Measurements from ENCODE around the gene PTPRN2. TPM values are rescaled to one million over a fixed set of nuclear protein-coding genes. Genes with fewer than 3 reads are reported as not detected.

Gene PTPRN2
- total RNA-seq (0.51 and 0.62 TPM in 2 replicates), polyA plus RNA-seq (0.78 and 0.88 TPM in 2 replicates), polyA minus RNA-seq (0.36 and 0.51 TPM in 2 replicates), Bru-seq, nascent RNA (percentile 5 among the genes with signal in this experiment), BruChase-seq, experiment 1, labeled RNA remaining after a 6-hour chase (percentile 6 among the genes with signal in this experiment), BruChase-seq, experiment 2, labeled RNA remaining after a 2-hour chase (percentile 6 among the genes with signal in this experiment)
- 0.71 and 0.79 TPM in 2 replicates for polyA plus RNA-seq (2011; cell fraction: cytosol; rRNA removed)
- 0.30 and 0.34 TPM in 2 replicates for polyA plus RNA-seq (2011; cell fraction: nucleus; rRNA removed)
- 0.37 and 0.55 TPM in 2 replicates for polyA plus RNA-seq (2012)
- polyA minus RNA-seq (2011; cell fraction: cytosol; rRNA and poly(A)+ RNA removed): not detected
- polyA minus RNA-seq (2011; cell fraction: nucleus; rRNA and poly(A)+ RNA removed): 0.14 and 0.34 TPM in 2 replicates
- long read RNA-seq, partial matches to known transcripts: 8 of 9 reads
- long read RNA-seq, other reads (novel, unspliced or antisense): 1 of 9 reads

- FAIRE-seq: no peak
- no peaks in the 10 kb centered on the region for H3K36me3 ChIP-seq (ENCODE audit: control insufficient read depth in 2 of 2, extremely low read depth in 1 of 2, insufficient read depth in 2 of 2, low read length in 2 of 2)
- no peak within 1 kb of the TSS for H2AFZ ChIP-seq (ENCODE audit: low read depth, low read length)
- peak within 1 kb of the TSS in 2 of 3 experiments; percentile 9 to 30 for H3K4me3 ChIP-seq (replicated peaks in 1 of 3; ENCODE audit: insufficient read depth in 1 of 3, low read depth in 1 of 3, low read length in 3 of 3)
- H3K79me2 ChIP-seq (ENCODE audit: control insufficient read depth, insufficient read depth, low read length): no peaks in the 10 kb centered on the region
- CTCF ChIA-PET: no interaction called here
- no peaks in the 10 kb centered on the region for H3K9me3 ChIP-seq (replicated peaks; ENCODE audit: control insufficient read depth, insufficient read depth, low read length)
- peaks cover 10 to 22% of the 10 kb centered on the region in 2 experiments for H3K27me3 ChIP-seq (ENCODE audit: control insufficient read depth in 2 of 2, insufficient read depth in 2 of 2, low read length in 2 of 2)
- H3K9me1 ChIP-seq (replicated peaks; ENCODE audit: control insufficient read depth, extremely low read depth, insufficient read depth, low read length): no peaks in the 10 kb centered on the region
- dilution Hi-C loops (cut with MboI; ENCODE audit: extremely low pct_ligation_motif_present, low sequenced_read_pairs) (no loop called here), intact Hi-C loops (cut with micrococcal nuclease) (no loop called here)
- H3K4me1 ChIP-seq (ENCODE audit: control insufficient read depth, extremely low read depth, insufficient read depth, low read length): no peaks in the 10 kb centered on the region
- H3K9ac ChIP-seq (replicated peaks; ENCODE audit: extremely low read depth, insufficient read depth, low read length): no peak within 1 kb of the TSS
- no TSS peak for BruUV-seq (replicated peaks)
- TF ChIP-seq POLR2A (IDR thresholded peaks at IDR 0.05; ENCODE audit: low read depth, low read length) (no peak), MYC (IDR thresholded peaks at IDR 0.05; ENCODE audit: low read depth, low read length) (no peak), POLR2AphosphoS5 (IDR thresholded peaks at IDR 0.05; ENCODE audit: insufficient read depth, low read depth, low read length) (no peak), CTCF (IDR thresholded peaks at IDR 0.05; ENCODE audit: extremely low read depth in 1 of 2, insufficient read depth in 1 of 2, low read depth in 1 of 2, low read length in 2 of 2) (no peak), EZH2 (IDR thresholded peaks at IDR 0.05; ENCODE audit: borderline replicate concordance, low read depth, low read length, severe bottlenecking) (no peak), FOS (IDR thresholded peaks at IDR 0.05; ENCODE audit: borderline replicate concordance, insufficient read depth, low read length) (no peak), MAX (IDR thresholded peaks at IDR 0.05; ENCODE audit: insufficient read depth, insufficient read length) (no peak), JUN (IDR thresholded peaks at IDR 0.05; ENCODE audit: borderline replicate concordance, insufficient read depth, insufficient read length, low read depth) (no peak), GATA2 (IDR thresholded peaks at IDR 0.05; ENCODE audit: insufficient read depth, insufficient read length, low read depth, low read length) (no peak)
- no peaks in the 10 kb centered on the region for H4K20me1 ChIP-seq (replicated peaks; ENCODE audit: control insufficient read depth, extremely low read depth, insufficient read depth, low read length)
- peak within 1 kb of the TSS; percentile 14 for H3K4me2 ChIP-seq (ENCODE audit: insufficient read depth, low read length)
- POLR2A ChIA-PET: no interaction called here
- peak; percentile 11 for DNase-seq (ENCODE audit: low read depth, low spot score)
- H3K27ac ChIP-seq (ENCODE audit: insufficient read depth, low read depth, low read length): no peak within 1 kb of the TSS
These were observed at the start of gene PTPRN2 for GRCh38 chr7:158587162-158588084. Gene PTPRN2 (minus strand): TSS chr7:158587823.

Data from endothelial cell of umbilical vein (primary cell).